IMR-90 (cell line): ENCODE results near the gene SEPTIN2. TPM values are rescaled to one million over a fixed set of nuclear protein-coding genes. Genes with fewer than 3 reads are reported as not detected.

Experiments
- ATAC-seq: fragments of 200-7000 bp; cut with Tn5 transposase; 2 replicates; pipeline ENCODE4 v1.9.1; 2020; ENCODE audit warnings: low read depth, mild to moderate bottlenecking, moderate library complexity
- BruUV-seq: library from RNA; stranded (reverse); fragments of 400-500 nt; replicated peaks from 2 replicates; lab custom pipeline; 2021; lab: Mats Ljungman, UMichigan
- CTCF ChIA-PET: fragments of 300-600 bp; formaldehyde crosslinking; extraction: SDS; loops from one replicate; lab custom pipeline; 2021; ENCODE audit warnings: antibody characterized with exemption; lab: Yijun Ruan, JAX
- POLR2A ChIA-PET: fragments of 300-600 bp; sonication (Branson Sonifier 250); formaldehyde crosslinking; loops from one replicate; lab custom pipeline; 2022; ENCODE audit warnings: antibody characterized with exemption; ENCODE audit not compliant: unreplicated experiment; lab: Charles Lee
- DNase-seq: peaks from one replicate; pipeline ENCODE4 v3.0.0; 2013
- H2AFZ ChIP-seq: replicated peaks from 2 replicates; pipeline ENCODE3; 2013; ENCODE audit warnings: low read length, mild to moderate bottlenecking; ENCODE audit not compliant: poor library complexity
- H2AK5ac ChIP-seq: 2 replicates; pipeline ENCODE4 v1.6.1; 2013; ENCODE audit warnings: low read depth, low read length, inconsistent platforms
- H2AK9ac ChIP-seq: replicated peaks from 2 replicates; pipeline ENCODE3; 2013; ENCODE audit warnings: mild to moderate bottlenecking, low read depth, low read length, moderate library complexity; ENCODE audit not compliant: poor library complexity
- H2BK120ac ChIP-seq: 2 replicates; pipeline ENCODE4 v1.6.1; 2013; ENCODE audit warnings: low read depth, low read length, inconsistent platforms
- H2BK15ac ChIP-seq: 3 replicates; pipeline ENCODE4 v1.6.1; 2013; ENCODE audit warnings: low read depth, low read length, inconsistent platforms
- H2BK20ac ChIP-seq: 2 replicates; pipeline ENCODE4 v1.6.1; 2013; ENCODE audit warnings: low read depth, mild to moderate bottlenecking, inconsistent platforms, low read length, moderate library complexity
- H2BK5ac ChIP-seq: 2 replicates; pipeline ENCODE4 v1.6.1; 2013; ENCODE audit warnings: mild to moderate bottlenecking, low read depth, low read length, inconsistent platforms; ENCODE audit not compliant: poor library complexity, severe bottlenecking
- H3K14ac ChIP-seq: replicated peaks from 2 replicates; pipeline ENCODE4 v1.6.1; 2013; ENCODE audit warnings: low read depth, low read length, inconsistent platforms
- H3K18ac ChIP-seq: 2 replicates; pipeline ENCODE4 v1.6.1; 2013; ENCODE audit warnings: low read depth, low read length, control low read depth
- H3K23ac ChIP-seq: 2 replicates; pipeline ENCODE4 v1.6.1; 2013; ENCODE audit warnings: low read depth, low read length, inconsistent platforms
- H3K27ac ChIP-seq: 2 replicates; pipeline ENCODE4 v1.5.1; 2013; ENCODE audit warnings: mild to moderate bottlenecking, control low read depth, low read length; ENCODE audit not compliant: insufficient read depth
- H3K27me3 ChIP-seq: 2 replicates; pipeline ENCODE4 v1.6.1; 2013; ENCODE audit warnings: low read length; ENCODE audit not compliant: control insufficient read depth, insufficient read depth
- H3K36me3 ChIP-seq: 2 replicates; pipeline ENCODE4 v1.6.1; 2013; ENCODE audit warnings: low read length, mixed read lengths; ENCODE audit not compliant: control insufficient read depth, insufficient read depth
- H3K4ac ChIP-seq: 2 replicates; pipeline ENCODE4 v1.6.1; 2013; ENCODE audit warnings: low read depth, low read length, inconsistent platforms
- H3K4me1 ChIP-seq: 2 replicates; pipeline ENCODE4 v1.6.1; 2013; ENCODE audit warnings: low read length, mixed read lengths; ENCODE audit not compliant: control insufficient read depth, insufficient read depth
- H3K4me2 ChIP-seq: 2 replicates; pipeline ENCODE4 v1.6.1; 2013; ENCODE audit warnings: low read depth, mild to moderate bottlenecking, control low read depth, low read length, moderate library complexity
- H3K4me3 ChIP-seq: 2 replicates; pipeline ENCODE4 v1.5.1; 2013; ENCODE audit warnings: low read depth, mild to moderate bottlenecking, control low read depth, low read length, moderate library complexity; ENCODE audit not compliant: insufficient read depth
- H3K56ac ChIP-seq: 2 replicates; pipeline ENCODE4 v1.6.1; 2013; ENCODE audit warnings: low read length, inconsistent platforms; ENCODE audit not compliant: insufficient read depth; ENCODE audit errors: extremely low read depth
- H3K79me1 ChIP-seq, 2 experiments: 2 replicates each; pipeline ENCODE4 v1.6.1; 2013; ENCODE audit warnings: low read length in 2 of 2, inconsistent platforms in 1 of 2, low read depth in 1 of 2
- H3K9ac ChIP-seq: 2 replicates; pipeline ENCODE4 v1.6.1; 2013; ENCODE audit warnings: low read depth, low read length, control low read depth
- H3K9me1 ChIP-seq: 2 replicates; pipeline ENCODE4 v1.6.1; 2013; ENCODE audit warnings: low read length, inconsistent platforms; ENCODE audit not compliant: insufficient read depth
- H3K9me3 ChIP-seq: 2 replicates; pipeline ENCODE4 v1.6.1; 2013; ENCODE audit warnings: low read length; ENCODE audit not compliant: control insufficient read depth, insufficient read depth
- H4K20me1 ChIP-seq: 2 replicates; pipeline ENCODE4 v1.6.1; 2013; ENCODE audit warnings: low read length, inconsistent platforms; ENCODE audit not compliant: insufficient read depth
- H4K5ac ChIP-seq: 2 replicates; pipeline ENCODE4 v1.6.1; 2013; ENCODE audit warnings: mild to moderate bottlenecking, low read depth, low read length, control low read depth
- H4K8ac ChIP-seq, 2 experiments: 2 replicates each; pipeline ENCODE4 v1.6.1; 2013; ENCODE audit warnings: low read depth in 2 of 2, low read length in 2 of 2, control low read depth in 1 of 2, inconsistent platforms in 1 of 2
- H4K91ac ChIP-seq: 2 replicates; pipeline ENCODE4 v1.6.1; 2013; ENCODE audit warnings: low read depth, low read length, inconsistent platforms; ENCODE audit not compliant: insufficient read depth
- CEBPB ChIP-seq: IDR thresholded peaks from 2 replicates; pipeline ENCODE4 v1.6.1; 2012; ENCODE audit warnings: low read depth, low read length, improper control_type of control experiment
- POLR2A ChIP-seq: IDR thresholded peaks from 2 replicates; pipeline ENCODE4 v1.6.1; 2012; ENCODE audit warnings: mild to moderate bottlenecking, low read depth, low read length
- RAD21 ChIP-seq: IDR thresholded peaks from 2 replicates; pipeline ENCODE4 v1.6.1; 2012; ENCODE audit warnings: low read length, improper control_type of control experiment
- RFX5 ChIP-seq: IDR thresholded peaks from 2 replicates; pipeline ENCODE4 v1.8.0; 2012; ENCODE audit warnings: low read depth, mild to moderate bottlenecking, low read length, moderate library complexity
- WGBS, 2 experiments: methylation state at CpG; one replicate each; pipeline versions ENCODE4 v1.1.5 to v1.1.7; 2013; ENCODE audit warnings: missing lambda C conversion rate in 2 of 2; ENCODE audit not compliant: insufficient read length in 1 of 2; ENCODE audit errors: extremely low coverage in 2 of 2; 5-methylcytosine and 5-hydroxymethylcytosine counted together
- dilution Hi-C: fragments of 300-500 bp; cut with HindIII; formaldehyde crosslinking; loops from one replicate; pipeline ENCODE4 v1.14.3; 2018; ENCODE audit warnings: low sequenced_read_pairs; ENCODE audit not compliant: unreplicated experiment
- in situ Hi-C: fragments of 300-500 bp; cut with MboI; formaldehyde crosslinking; loops from 3 replicates; pipeline ENCODE4 v1.14.3; 2019; ENCODE audit warnings: low sequenced_read_pairs, inconsistent platforms, mixed read lengths
- intact Hi-C: fragments of 100-400 bp; cut with micrococcal nuclease; formaldehyde crosslinking; loops from 2 replicates; pipeline ENCODE4 v1.10.0; 2022
- polyA plus RNA-seq, 3 experiments: library from polyadenylated mRNA; depleted of rRNA; stranded (reverse); fragments of >200 nt; gene quantifications; 2 replicates each; pipeline ENCODE4 v1.2.3, GENCODE V29; 2012; ENCODE audit warnings: low replicate concordance in 1 of 3
- total RNA-seq: library from RNA; depleted of rRNA; stranded (reverse); fragments of >200 nt; gene quantifications from 2 replicates; pipeline ENCODE4 v1.2.3, GENCODE V29; 2012

The SEPTIN2 gene
- total and polyA plus RNA-seq, 2 of the 4 experiments (the other 2 are of a cell fraction), result 420 to 504 TPM

GRCh38 chr2:241295326-241296095 is 20.2 kb upstream of the SEPTIN2 start:
- dilution Hi-C loops, result no loop called here
- Histone ChIP-seq H4K8ac (no peak overlapping the region), H3K23ac (no peak overlapping the region), H4K5ac (no peak overlapping the region), H3K18ac (no peak overlapping the region), H3K9me1 (peaks cover 27% of the 10 kb centered on the region), H2BK5ac (no peak overlapping the region), H4K91ac (no peak overlapping the region), H2BK120ac (no peak overlapping the region), H3K27me3 (no peaks in the 10 kb centered on the region), H3K4ac (no peak overlapping the region), H4K20me1 (peaks cover 88% of the 10 kb centered on the region), H3K4me2 (no peak overlapping the region), H3K9ac (no peak overlapping the region), H3K36me3 (peaks cover 8% of the 10 kb centered on the region; the same call in 1 of the 2 replicates), H2AK5ac (no peak overlapping the region), H3K27ac (no peak overlapping the region), H2AFZ (no peak overlapping the region), H2AK9ac (no peak overlapping the region), H3K14ac (no peak overlapping the region), H3K9me3 (no peaks in the 10 kb centered on the region), H2BK20ac (no peak overlapping the region), H3K79me1 (peaks cover 21 to 73% of the 10 kb centered on the region in 2 experiments), H3K4me1 (peaks cover 2% of the 10 kb centered on the region; the same call in 1 of the 2 replicates), H2BK15ac (no peak overlapping the region), H3K56ac (no peak overlapping the region), H3K4me3 (no peak overlapping the region)
- no peak for ATAC-seq
- no CpG with 5 or more reads among the region's 7 CpGs for WGBS, 2 experiments
- DNase-seq, result no peak
- ChIA-PET POLR2A (no interaction called here), CTCF (no interaction called here)
- no TSS peak for BruUV-seq
- in situ Hi-C loops, result no loop called here
- TF ChIP-seq CEBPB (no peak), POLR2A (no peak), RAD21 (no peak), RFX5 (no peak)
- intact Hi-C loops, result no loop called here
